HG02970 (cell line): ENCODE data around the gene FCER1G.

Experiments used
- ATAC-seq: cut with Tn5 transposase; IDR thresholded peaks from one replicate; pipeline ENCODE4 v1.9.1; 2021; ENCODE audit warnings: mild to moderate bottlenecking, moderate library complexity, moderate number of reproducible peaks; ENCODE audit not compliant: unreplicated experiment, low FRiP score

Gene FCER1G

DNA sequence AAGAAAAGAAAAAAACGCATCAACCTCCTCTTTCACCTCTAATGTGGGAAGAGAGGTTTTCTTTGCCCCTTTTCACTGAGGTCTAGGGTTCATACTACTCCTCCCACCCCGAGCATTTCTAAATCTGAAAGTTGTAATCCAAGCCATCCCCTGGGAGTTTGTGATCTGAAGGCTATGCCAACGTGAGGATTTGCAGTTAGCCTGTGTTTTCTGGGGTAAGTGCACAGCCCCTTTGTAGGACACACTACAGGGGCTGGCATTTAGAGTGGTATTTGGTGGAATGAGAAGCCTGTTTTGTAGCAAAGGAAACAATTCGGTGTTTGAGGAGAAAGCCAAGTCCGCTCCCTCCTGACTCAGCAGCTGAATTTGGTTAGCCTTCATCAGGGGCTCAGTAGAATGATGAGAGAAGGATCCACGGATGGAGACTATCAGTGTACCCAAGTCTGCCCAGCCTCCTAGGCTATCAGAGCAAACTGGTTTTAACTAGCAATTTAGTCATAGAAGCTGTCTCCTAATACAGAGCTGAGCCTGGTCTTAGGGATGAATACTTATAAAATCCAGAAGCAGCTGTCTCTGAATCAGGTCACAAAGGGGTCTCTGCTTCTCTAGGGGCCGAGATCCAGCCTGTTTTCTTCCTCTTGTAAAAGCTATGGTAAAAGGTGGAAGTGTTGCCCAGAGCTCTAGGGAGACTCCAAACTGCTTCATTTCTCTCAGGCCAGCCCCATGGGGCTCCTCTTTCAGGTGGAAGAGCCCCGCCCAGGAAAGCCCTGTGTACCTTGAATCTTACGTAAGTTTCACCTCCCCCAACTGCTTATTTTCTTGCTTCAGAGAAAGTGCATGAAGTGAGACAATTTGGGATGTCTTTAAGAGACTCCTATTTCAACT, 45.5 kb downstream of the FCER1G start:
- ATAC-seq: no peak

DNA sequence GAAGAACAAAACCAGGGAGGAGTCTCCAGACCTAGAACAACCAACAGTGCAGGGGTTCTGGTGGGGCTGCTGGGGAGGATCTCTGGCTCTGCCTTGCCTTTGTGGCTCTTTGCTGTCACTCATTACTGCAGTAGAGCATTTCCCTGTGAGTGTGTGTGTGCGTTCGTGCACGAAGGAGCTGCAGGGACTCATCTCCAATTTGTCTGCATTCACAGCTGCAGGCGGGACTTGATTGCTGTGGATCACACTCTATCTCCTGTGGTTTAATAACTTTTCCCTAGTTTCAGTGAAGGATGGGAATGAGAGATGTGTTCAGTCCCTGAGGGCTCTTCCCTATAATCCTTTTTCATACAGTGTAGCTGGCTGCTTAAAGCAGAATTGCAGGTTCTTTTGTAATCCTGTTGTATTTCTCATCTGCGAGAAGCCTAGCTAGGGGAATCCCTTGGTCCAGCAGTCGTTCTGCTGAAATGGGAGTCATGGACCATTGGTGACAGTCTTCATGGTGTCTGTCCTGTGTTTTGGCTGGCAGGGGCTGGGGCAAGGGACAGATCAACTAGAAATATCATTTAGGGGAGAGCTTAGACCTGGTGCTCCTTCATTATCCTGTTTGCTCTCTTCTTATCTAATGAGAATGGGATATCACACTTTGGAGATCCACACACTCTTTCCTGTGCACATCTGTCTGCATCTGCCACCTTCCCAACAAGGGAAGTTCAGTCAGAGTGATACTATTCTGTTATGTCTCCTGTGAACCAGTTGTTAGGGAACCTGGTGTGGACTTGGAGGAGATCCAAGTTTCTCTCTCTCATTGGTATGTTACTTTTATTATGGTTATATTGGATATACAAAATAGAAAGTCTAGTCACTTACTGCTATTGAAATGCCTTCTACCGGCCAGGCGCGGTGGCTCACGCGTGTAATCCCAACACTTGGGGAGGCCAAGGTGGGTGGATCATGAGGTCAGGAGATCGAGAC, 46.5 kb downstream of the FCER1G start:
- ATAC-seq: no peak

DNA sequence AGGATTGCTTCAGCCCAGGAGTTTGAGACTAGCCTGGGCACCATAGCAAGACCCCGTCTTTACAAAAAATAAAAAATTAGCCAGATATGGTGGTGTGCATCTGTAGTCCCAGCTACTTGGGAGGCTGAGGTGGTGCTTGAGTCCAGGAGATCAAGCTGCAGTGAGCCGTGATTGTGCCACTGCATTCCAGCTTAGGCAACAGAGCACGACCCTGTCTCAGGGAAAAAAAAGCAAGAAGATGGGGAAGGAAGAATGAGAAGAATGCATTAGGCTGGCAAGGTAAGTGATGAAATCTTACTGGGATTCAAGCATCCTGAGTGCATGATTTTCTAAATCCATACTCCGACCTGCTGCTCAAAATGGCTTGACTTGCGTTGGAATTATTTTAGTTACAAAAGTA, 50.2 kb downstream of the FCER1G start:
- ATAC-seq: no peak

DNA sequence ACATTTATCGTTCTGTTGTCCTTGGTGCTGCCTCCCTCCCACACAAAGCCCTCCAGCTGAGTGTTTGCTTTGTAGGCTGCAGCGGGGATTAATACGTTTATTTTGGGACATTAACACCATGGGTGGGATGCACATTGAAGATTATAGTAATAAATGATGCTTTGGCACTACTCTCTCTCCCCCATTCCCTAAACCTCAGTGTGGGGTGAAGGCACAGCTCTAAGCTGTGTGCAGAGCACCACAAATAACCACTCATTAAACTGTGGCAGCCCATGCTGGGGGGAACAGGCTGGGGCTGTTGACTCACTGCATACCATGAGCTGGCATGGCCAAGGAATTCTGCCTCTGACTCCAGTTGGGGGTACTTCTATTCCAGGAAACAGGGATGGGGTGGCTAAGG, 51.1 kb downstream of the FCER1G start:
- ATAC-seq: no peak

DNA sequence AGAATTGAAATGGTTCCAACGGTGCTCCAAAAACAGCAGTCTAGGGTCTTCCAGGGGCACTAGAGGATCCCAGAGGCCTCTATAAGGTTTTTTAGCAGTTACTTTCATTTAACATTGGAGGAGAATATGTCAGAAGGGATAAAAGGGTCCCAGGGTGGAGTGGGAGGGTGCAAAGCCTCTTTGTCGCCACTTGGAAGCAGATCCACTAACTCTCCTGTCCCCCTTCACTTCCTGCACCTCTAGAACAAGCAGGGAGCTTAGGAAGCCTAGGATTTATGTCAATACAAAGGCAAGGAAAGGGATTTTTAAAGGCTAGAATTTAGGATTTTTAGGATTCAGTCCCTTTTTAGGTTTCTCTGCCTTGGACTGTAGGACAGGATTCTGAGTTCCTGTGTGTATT, 51.7 kb downstream of the FCER1G start:
- ATAC-seq: no peak

DNA sequence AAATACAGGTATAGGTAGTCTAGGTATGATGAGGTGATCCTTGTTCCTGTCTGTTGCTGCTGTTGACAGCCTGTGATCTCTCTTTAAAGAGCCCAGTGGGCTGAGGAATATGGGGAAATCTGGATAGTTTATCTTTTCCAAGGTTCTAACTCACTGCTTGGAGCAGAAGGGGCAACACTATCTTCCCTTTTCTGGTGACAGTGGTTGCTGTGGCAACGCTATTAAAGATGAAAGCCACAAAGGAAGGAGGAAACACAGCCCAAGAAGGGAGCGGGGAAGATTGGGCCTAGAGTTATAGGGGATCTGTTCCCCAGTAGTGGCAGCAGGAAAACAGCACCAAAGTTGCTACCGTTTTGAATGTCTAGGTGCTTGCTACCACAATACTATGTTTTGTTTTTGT, 52.2 kb downstream of the FCER1G start:
- ATAC-seq: no peak
